ENCODE data around the gene HYKK. TPM values are rescaled to one million over a fixed set of nuclear protein-coding genes. Genes with fewer than 3 reads are reported as not detected.

The HYKK gene
- total RNA-seq, 1 donor from 2014 or later: 2.8 TPM

DNA sequence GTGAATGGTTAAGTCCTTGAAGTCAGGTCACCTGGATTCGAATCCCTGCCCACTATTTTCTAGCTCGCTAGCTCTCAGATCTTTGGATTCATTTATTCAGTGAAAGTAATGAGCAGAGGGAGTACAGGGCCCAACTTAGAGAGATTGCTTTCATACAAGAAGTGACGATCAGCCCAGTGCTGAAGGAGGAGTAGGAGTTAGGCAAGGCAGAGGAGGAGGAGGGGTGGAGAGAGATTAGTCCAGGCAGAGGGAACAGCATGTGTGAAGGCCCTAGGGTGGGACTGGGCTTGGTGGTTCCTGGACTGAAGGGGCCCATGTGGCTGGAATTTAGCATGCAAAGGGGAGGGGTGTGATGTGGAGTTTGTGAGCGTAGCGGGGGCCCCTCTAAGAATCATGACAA lies 54.1 kb downstream of the HYKK start:
- Mint-ChIP-seq H3K4me1 (ENCODE audit: low read depth, unreplicated experiment) (peaks cover 7% of the 10 kb centered on the region), H3K4me3 (ENCODE audit: unreplicated experiment) (no peak overlapping the region), H3K27me3 (ENCODE audit: unreplicated experiment) (peaks cover 10% of the 10 kb centered on the region), H3K27ac (ENCODE audit: unreplicated experiment) (no peak overlapping the region), H3K9me3 (ENCODE audit: unreplicated experiment) (peaks cover 8% of the 10 kb centered on the region), H3K36me3 (ENCODE audit: unreplicated experiment) (no peaks in the 10 kb centered on the region)
- TF ChIP-seq CTCF (IDR thresholded peaks at IDR 0.05; ENCODE audit: partially characterized antibody, unreplicated experiment): no peak
- no peak for DNase-seq

DNA sequence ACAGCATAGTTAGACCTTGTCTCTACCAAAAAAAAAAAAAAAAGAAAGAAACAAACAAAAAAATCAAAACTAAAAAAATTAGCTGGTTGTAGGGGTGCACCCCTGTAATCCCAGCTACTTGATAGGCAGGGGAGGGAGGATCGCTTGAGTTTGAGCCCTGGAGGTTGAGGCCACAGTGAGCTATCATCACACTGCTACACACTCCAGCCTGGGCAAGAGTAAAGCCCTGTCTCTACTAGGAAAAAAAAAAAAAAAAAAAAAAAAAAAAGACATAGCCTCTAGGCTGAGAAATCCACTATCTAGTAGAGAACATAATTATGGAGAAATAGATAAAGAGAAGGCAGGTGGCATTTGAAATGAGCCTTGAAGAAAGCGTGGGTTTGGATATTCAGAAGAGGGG lies 55.7 kb downstream of the HYKK start:
- no peak for DNase-seq
- Mint-ChIP-seq H3K9me3 (ENCODE audit: unreplicated experiment) (peaks cover 10% of the 10 kb centered on the region), H3K27me3 (ENCODE audit: unreplicated experiment) (peaks cover 12% of the 10 kb centered on the region), H3K36me3 (ENCODE audit: unreplicated experiment) (no peaks in the 10 kb centered on the region), H3K4me1 (ENCODE audit: low read depth, unreplicated experiment) (peaks cover 13% of the 10 kb centered on the region), H3K27ac (ENCODE audit: unreplicated experiment) (peak overlapping the region; percentile 2), H3K4me3 (ENCODE audit: unreplicated experiment) (no peak overlapping the region)
- no peak for TF ChIP-seq CTCF (IDR thresholded peaks at IDR 0.05; ENCODE audit: partially characterized antibody, unreplicated experiment)

- peaks cover 10% of the 10 kb centered on the region for H3K9me3 Mint-ChIP-seq (ENCODE audit: unreplicated experiment)
- H3K27ac Mint-ChIP-seq (ENCODE audit: unreplicated experiment): peak overlapping the region; percentile 43
- DNase-seq: no peak
- peaks cover 10% of the 10 kb centered on the region for H3K27me3 Mint-ChIP-seq (ENCODE audit: unreplicated experiment)
- peak overlapping the region; percentile 79 for H3K4me3 Mint-ChIP-seq (ENCODE audit: unreplicated experiment)
- no peak for TF ChIP-seq CTCF (IDR thresholded peaks at IDR 0.05; ENCODE audit: partially characterized antibody, unreplicated experiment)
- peaks cover 8% of the 10 kb centered on the region for H3K4me1 Mint-ChIP-seq (ENCODE audit: low read depth, unreplicated experiment)
- no peaks in the 10 kb centered on the region for H3K36me3 Mint-ChIP-seq (ENCODE audit: unreplicated experiment)
Observed at GRCh38 chr15:78564743-78565096, 57.3 kb downstream of the HYKK start.

- Mint-ChIP-seq H3K36me3 (ENCODE audit: unreplicated experiment) (no peaks in the 10 kb centered on the region), H3K27me3 (ENCODE audit: unreplicated experiment) (peaks cover 10% of the 10 kb centered on the region), H3K27ac (ENCODE audit: unreplicated experiment) (peak within 1 kb of the TSS; percentile 87), H3K9me3 (ENCODE audit: unreplicated experiment) (peaks cover 10% of the 10 kb centered on the region), H3K4me1 (ENCODE audit: low read depth, unreplicated experiment) (peaks cover 8% of the 10 kb centered on the region), H3K4me3 (ENCODE audit: unreplicated experiment) (peak within 1 kb of the TSS; percentile 97)
- TF ChIP-seq CTCF (IDR thresholded peaks at IDR 0.05; ENCODE audit: partially characterized antibody, unreplicated experiment): no peak
- peak; percentile 94 for DNase-seq
Observed at GRCh38 chr15:78565097-78565950, 57.9 kb downstream of the HYKK start, which contains the start of gene CHRNA5. Gene CHRNA5, plus strand, starts transcription at chr15:78565520. Its CDS starts 200 bp downstream, at chr15:78565720.

Data from glutamatergic neuron (in vitro differentiated cells).